NK-92 (cell line): ENCODE results near the gene TMCC1.
"Not testable (repeated sequence)": the region's sequence is repeated elsewhere in the genome, so short reads cannot be mapped to it uniquely, and the experiment has no call there.

Experiments used
- DNase-seq: peaks from one replicate; lab custom pipeline; 2025; ENCODE audit not compliant: unreplicated experiment; lab: John Stamatoyannopoulos, UW

TMCC1 gene

GRCh38 chr3:129612534-129613366 lies 280.8 kb downstream of the TMCC1 start:
- DNase-seq, result no peak

GRCh38 chr3:129611812-129612533 lies 281.5 kb downstream of the TMCC1 start:
- no peak for DNase-seq

GRCh38 chr3:129611446-129611800 lies 282.1 kb downstream of the TMCC1 start:
- no peak for DNase-seq

DNA sequence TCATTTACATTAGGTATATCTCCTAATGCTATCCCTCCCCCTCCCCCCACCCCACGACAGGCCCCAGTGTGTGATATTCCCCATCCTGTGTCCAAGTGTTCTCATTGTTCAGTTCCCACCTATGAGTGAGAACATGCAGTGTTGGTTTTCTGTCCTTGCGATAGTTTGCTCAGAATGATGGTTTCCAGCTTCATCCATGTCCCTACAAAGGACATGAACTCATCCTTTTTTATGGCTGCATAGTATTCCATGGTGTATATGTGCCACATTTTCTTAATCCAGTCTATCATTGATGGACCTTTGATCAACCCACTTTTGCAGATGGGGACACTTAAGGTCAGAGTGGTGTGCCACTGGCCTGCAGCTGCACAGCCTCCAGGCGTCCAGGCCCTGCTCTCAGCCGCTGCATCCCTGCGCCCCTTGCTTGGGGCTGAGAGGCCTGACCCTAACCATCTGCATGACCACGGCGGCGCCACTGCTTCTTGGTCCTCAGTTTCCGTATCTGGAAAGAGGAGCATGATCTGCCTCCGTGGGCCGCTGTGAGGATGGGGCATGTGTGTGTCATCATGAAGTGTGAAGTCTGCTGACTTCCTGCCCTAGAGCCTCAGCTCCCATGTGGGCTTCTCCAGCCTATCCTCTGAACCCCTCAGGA lies 282.6 kb downstream of the TMCC1 start:
- not testable (repeated sequence) for DNase-seq

- DNase-seq, result no peak
Observed at GRCh38 chr3:129610276-129610675, 283.2 kb downstream of the TMCC1 start.

DNA sequence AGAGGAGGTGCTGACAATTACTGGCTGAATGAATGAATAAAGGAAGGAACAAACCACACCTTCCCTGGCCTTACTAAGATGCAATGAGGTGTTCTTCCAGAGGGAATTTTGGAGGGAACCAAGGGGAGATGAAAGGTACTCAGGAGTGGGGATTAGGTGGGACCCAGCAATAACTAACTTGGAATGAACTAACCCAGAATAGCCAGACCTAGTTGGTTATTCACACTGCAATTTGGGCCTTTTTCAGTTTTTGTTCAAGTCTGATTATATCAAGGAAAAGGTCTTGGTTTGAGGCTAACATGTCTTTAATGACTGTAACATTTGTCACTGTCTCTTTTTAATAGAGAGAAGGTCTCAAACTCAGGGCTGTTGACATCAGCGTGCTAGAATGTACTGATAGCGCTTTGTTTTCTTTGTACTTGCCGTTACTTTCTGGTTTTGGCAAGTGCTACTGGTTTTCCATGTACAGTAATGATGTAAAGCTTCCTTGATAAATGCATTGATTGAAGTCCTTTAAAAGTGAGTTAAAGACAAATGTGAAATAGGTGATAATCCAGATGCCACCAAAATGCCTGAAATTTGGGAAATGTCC lies 283.8 kb downstream of the TMCC1 start:
- no peak for DNase-seq

- no peak for DNase-seq
Observed at GRCh38 chr3:129608936-129609590, 284.4 kb downstream of the TMCC1 start.

GRCh38 chr3:129608087-129608935 lies 285.2 kb downstream of the TMCC1 start:
- no peak for DNase-seq

- no peak for DNase-seq
Observed at GRCh38 chr3:129607391-129608068, 286.0 kb downstream of the TMCC1 start.

DNA sequence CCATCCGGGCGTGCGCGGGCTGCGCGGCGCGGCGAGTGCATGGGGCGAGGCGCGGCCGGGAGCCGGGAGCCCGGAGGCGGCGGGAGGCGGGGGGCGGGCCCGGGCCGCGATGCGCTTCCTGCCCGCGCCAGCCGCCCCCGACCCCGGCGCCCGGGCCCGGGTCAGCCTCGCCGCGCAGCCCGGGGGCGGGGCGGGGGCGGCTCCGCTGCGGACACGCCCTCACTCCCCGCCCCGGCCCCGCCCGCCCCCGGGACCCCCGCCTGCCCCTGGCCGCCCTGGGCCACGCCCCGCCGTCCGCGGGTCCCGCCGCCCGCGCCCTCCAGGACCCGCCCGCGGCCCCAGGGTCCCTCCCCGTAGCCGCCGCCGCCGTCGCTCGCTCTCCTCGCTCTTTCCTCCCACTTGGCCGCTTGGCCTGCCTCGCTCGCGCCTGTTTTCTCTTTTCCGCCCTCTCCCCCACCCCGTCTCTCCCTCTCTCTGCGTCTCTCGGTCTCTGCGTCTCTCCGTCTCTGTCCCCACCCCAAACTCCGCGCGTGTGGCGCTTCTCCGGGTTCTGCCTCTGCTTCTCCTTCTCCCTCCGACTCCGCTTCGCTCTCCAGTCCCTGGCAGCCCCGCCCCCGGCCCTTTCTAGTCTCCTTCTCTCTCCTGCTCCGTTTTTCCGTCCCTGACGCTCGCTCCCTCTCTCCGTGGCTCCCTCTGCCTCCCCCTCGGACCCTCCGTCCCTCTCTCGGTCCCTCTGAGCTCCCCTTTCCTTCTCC lies 286.7 kb downstream of the TMCC1 start, which contains the start of gene PLXND1:
TSS of gene PLXND1 (minus strand) at position 41 of the 755 bp plus-strand sequence. CDS start at position 4, 37 bp downstream.
- DNase-seq, result no peak

- no peak for DNase-seq
Observed at GRCh38 chr3:129605922-129606635, 287.4 kb downstream of the TMCC1 start.

GRCh38 chr3:129605203-129605921 lies 288.1 kb downstream of the TMCC1 start:
- DNase-seq, result no peak

DNA sequence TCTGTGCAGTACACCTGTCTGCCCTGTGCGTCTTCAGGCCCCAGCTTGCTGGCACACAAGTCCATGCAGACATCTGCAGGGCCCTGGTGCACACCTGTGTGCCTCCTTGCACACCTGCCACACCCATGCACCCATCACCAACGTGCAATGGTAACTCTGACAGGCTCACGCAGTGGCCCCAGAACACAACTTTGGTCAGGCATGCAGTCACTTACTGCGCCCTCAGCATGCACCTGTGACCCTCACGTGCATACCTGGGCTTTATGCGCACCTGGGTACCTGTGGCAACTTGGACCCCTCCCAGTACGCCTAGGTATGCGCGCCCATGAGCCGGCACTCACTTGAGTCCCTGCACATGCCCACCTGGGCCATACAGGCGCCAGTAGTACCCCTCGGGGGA lies 288.7 kb downstream of the TMCC1 start:
- DNase-seq, result no peak

DNA sequence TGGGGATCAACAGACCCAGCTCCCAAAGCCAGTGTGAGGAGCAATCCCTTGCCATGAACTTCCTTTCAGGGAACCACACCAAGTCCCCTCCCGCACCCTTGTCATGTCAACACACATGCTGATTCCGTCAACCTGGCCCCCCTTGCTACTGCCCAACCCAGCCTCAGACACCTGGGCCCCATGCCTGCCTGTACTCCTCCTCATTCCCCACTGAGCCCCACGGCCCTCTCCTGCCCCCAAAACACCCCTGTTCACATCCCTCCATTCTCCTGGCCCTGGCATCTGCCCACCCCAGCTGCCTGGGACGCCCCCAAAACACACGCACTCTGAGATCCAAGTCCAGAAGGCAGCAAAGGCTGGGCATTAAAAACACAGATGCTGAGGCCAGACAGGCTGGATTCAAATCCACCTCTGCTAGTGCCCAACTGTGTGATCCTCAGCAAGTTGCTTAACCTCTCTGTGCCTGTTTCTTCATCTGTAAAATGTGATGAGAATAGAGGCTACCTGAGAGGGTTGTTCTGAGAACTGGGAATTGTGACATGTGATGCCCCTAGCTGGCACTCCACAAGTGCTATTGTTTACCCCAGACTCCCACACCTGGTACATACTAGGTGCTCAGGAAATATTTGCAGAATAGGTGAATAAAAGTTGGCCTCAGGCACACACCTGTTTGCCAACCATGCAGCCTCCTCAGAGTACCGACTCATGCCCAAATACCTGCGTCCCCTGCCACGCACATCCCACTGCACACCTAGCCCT lies 289.3 kb downstream of the TMCC1 start:
- DNase-seq, result no peak

- no peak for DNase-seq
Observed at GRCh38 chr3:129603561-129603942, 290.0 kb downstream of the TMCC1 start.

- DNase-seq, result no peak
Observed at GRCh38 chr3:129602730-129603560, 290.6 kb downstream of the TMCC1 start.
